Mucosa of descending colon (tissue), 3 donors: ENCODE results near the gene ANP32E. TPM values are rescaled to one million over a fixed set of nuclear protein-coding genes. Genes with fewer than 3 reads are reported as not detected.

Experiments
- ATAC-seq: fragments of 200-7000 bp; cut with Tn5 transposase; one replicate; pipeline ENCODE4 v1.9.1; 2020; ENCODE audit warnings: mild to moderate bottlenecking, moderate library complexity
- DNase-seq, 3 donors: peaks; one replicate each; pipeline ENCODE4 v3.0.0-alpha.2; 2020
- H3K36me3 ChIP-seq: fragments of 200-600 bp; one replicate; pipeline ENCODE4 v1.8.0; 2021; ENCODE audit warnings: low read depth, mild to moderate bottlenecking
- H3K4me1 ChIP-seq: fragments of 200-600 bp; one replicate; pipeline ENCODE4 v1.8.0; 2021; ENCODE audit warnings: low read depth, mild to moderate bottlenecking
- H3K4me3 ChIP-seq: fragments of 200-600 bp; one replicate; pipeline ENCODE4 v1.8.0; 2021; ENCODE audit warnings: mild to moderate bottlenecking
- H3K9me3 ChIP-seq: fragments of 200-600 bp; one replicate; pipeline ENCODE4 v1.8.0; 2021; ENCODE audit warnings: mild to moderate bottlenecking
- CTCF ChIP-seq: fragments of 200-600 bp; IDR thresholded peaks from one replicate; pipeline ENCODE4 v1.8.0; 2022; ENCODE audit warnings: antibody characterized with exemption, mild to moderate bottlenecking
- intact Hi-C, 2 donors: fragments of 100-400 bp; cut with DNase I in 1 of 2; cut with micrococcal nuclease in 1 of 2; formaldehyde crosslinking; loops; one replicate each; pipeline versions ENCODE4 v1.11.0 to v1.11.1; 2022; cut with DNase I, micrococcal nuclease
- long read RNA-seq, 2 donors: library from polyadenylated mRNA; unstranded; transcript quantifications; one replicate each; pipeline ENCODE4 v2.0.0, GENCODE V29; 2019 to 2021
- total RNA-seq, 3 donors: library from RNA; stranded (reverse); fragmentation: NEBNext Ultra II Directional in 2 of 3; extraction: Animal tissue kit (Norgen Biotek cat#: 25700) in 2 of 3; gene quantifications; one replicate each; pipeline versions ENCODE4 v1.2.1 to v1.2.4, GENCODE V29; 2021 to 2023
- donor health status: DM: no; HTN: no; CAD: no; lungs with moderate emphysema.
- donor health status: DM: no; HTN: no; CAD: no.
- donor health status: DM: no; HTN: yes; CAD: no.

Gene ANP32E
- total RNA-seq: 10 to 100 TPM in 2 of 3 donors, 1 to 10 TPM in 1; 7.3 to 23.6 (median 19.4) TPM
- long read RNA-seq, donor 1, transcript ANP32E-208 (7 exons, 3,451 nt): major isoform, 20 of 23 reads
- long read RNA-seq, donor 1, partial matches to known transcripts: 2 of 23 reads
- long read RNA-seq, donor 1, other reads (novel, unspliced or antisense): 1 of 23 reads
- long read RNA-seq, donor 2, partial matches to known transcripts: 6 of 20 reads
- long read RNA-seq, donor 2, other reads (novel, unspliced or antisense): 13 of 20 reads

DNA sequence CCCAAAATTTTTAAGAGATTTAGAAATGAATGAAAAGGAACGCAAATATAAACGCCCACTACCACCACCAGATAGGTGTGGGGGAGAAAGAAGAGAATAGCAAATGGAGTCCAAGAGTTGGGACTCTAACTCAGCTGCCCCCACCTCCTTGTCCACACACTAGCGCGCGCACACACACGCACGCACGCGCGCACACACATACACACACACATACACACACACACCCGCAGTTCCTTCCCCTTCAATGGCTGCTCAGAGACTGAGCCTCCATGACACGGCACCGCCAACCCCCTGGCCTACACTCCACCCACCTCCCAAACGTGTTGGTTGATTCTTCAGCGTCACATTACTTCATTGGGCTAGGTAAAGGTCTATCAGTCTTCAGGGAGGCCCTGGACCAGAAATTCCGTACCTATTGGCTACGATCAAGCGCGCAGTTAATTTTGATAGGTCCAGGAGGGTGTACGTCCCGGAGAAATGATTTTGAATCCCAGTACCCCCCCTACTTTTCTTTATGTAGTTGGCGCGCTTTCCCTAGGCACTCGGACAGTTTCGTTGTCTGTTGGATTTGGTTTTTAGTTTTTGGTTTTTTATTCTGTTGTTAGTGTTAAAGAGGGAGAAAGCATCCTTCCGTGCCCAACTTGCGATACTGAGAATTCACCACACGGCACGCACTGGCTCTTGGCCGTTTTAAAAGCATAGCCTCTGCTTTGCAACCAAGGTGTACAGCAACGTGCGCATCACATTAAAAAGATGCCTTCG is at the start of gene ANP32E:
ANP32E (minus strand) TSS at position 261 of the 762 bp plus-strand sequence. CDS start 326 bp downstream, outside the sequence.
- intact Hi-C loops: no loop called here
- Histone ChIP-seq H3K9me3 (no peaks in the 10 kb centered on the region), H3K36me3 (no peaks in the 10 kb centered on the region), H3K4me3 (peak within 1 kb of the TSS; percentile 65), H3K4me1 (peaks cover 14% of the 10 kb centered on the region)
- no peak for TF ChIP-seq CTCF
- DNase-seq (peak; percentile 93 to 96 (median 96)), ATAC-seq (peak; percentile 96)

DNA sequence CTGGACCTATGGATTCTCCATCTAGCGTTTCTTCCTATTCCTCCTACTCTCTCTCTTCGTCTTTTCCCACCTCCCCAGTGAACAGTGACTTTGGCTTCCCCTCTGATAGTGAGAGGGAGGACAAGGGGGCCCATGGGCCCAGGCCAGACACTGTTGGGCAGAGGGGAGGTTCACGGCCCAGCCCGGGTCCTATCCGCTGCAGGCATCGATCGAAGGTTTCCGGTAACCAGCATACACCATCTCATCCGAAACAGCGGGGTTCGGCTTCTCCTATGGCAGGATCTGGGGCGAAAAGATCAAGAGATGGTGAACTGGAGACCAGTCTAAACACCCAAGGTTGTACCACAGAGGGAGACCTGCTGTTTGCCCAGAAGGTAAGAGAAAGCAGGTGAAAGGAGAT is 47.3 kb upstream of the ANP32E start:
- intact Hi-C loops: no loop called here
- no peaks in the 10 kb centered on the region for H3K36me3 ChIP-seq
- peaks cover 19% of the 10 kb centered on the region for H3K4me1 ChIP-seq
- H3K4me3 ChIP-seq: no peak overlapping the region
- no peak for ATAC-seq
- H3K9me3 ChIP-seq: no peaks in the 10 kb centered on the region
- no peak for DNase-seq
- TF ChIP-seq CTCF: no peak

DNA sequence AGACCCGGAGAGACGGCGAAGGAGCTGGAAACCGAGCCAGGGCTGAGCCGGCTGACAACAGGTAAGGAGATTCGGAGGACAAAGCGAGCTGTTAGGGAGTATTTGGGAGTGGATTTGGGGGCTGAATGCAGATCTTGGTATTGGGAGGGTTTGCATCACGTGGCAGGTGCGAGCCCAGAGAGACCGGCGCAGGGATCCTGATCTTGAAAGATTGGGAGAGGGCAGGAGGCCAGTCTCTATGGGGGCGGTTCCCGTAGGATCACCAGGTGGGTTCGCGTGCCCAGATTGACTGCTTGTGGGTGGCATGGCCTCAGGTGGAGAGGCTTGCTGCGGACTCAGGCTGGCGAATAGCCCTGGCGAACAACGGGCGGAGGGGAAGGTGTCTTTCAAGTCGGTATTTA is 46.6 kb upstream of the ANP32E start:
- DNase-seq: no peak
- intact Hi-C loops: no loop called here
- Histone ChIP-seq H3K36me3 (no peaks in the 10 kb centered on the region), H3K4me3 (no peak overlapping the region), H3K9me3 (no peaks in the 10 kb centered on the region), H3K4me1 (peaks cover 19% of the 10 kb centered on the region)
- no peak for ATAC-seq
- no peak for TF ChIP-seq CTCF

- DNase-seq (peak; percentile 75 to 88 (median 83)), ATAC-seq (peak; percentile 84)
- TF ChIP-seq CTCF: no peak
- peaks cover 19% of the 10 kb centered on the region for H3K4me1 ChIP-seq
- no peak within 1 kb of the TSS for H3K4me3 ChIP-seq
- H3K9me3 ChIP-seq: no peaks in the 10 kb centered on the region
- no peaks in the 10 kb centered on the region for H3K36me3 ChIP-seq
- intact Hi-C loops: no loop called here
Measured at GRCh38 chr1:150281758-150282557, 46.0 kb upstream of the ANP32E start, which contains the start of gene CIART. Gene CIART (plus strand): TSS chr1:150282554. CDS start chr1:150283268, 714 bp downstream.

- ATAC-seq (peak; percentile 74), DNase-seq (peak; percentile 62 to 87 (median 71))
- Histone ChIP-seq H3K4me3 (no peak overlapping the region), H3K9me3 (no peaks in the 10 kb centered on the region), H3K36me3 (no peaks in the 10 kb centered on the region), H3K4me1 (peaks cover 19% of the 10 kb centered on the region)
- TF ChIP-seq CTCF: peak; percentile 55
- intact Hi-C loops: no loop called here
Measured at GRCh38 chr1:150281221-150281757, 45.4 kb upstream of the ANP32E start.
